Gastroesophageal sphincter (tissue), 4 donors: ENCODE data around the gene DDX10. TPM values are rescaled to one million over a fixed set of nuclear protein-coding genes. Genes with fewer than 3 reads are reported as not detected.
"Not testable (repeated sequence)": the region's sequence is repeated elsewhere in the genome, so short reads cannot be mapped to it uniquely, and the experiment has no call there.

Source experiments
- ATAC-seq: fragments of 150-250 bp; one replicate; pipeline ENCODE4 v1.9.1; 2016; ENCODE audit warnings: mild to moderate bottlenecking, moderate library complexity
- H3K27ac ChIP-seq, 4 donors: fragments of 200-600 bp; sonication (generic) in 3 of 4; 1 replicate in 3 of 4; 2 replicates in 1 of 4; pipeline ENCODE4 v1.5.1; 2016 to 2019
- H3K27me3 ChIP-seq: fragments of 200-600 bp; sonication (generic); one replicate; pipeline ENCODE4 v1.5.1; 2019
- H3K36me3 ChIP-seq, 2 donors: fragments of 200-600 bp; sonication (generic); one replicate each; pipeline ENCODE4 v1.5.1; 2019; ENCODE audit warnings: control low read depth in 1 of 2
- H3K4me1 ChIP-seq, 3 donors: fragments of 200-600 bp; sonication (generic); 1 replicate in 2 of 3; 2 replicates in 1 of 3; pipeline ENCODE4 v1.5.1; 2016 to 2019; ENCODE audit warnings: control low read depth in 2 of 3
- H3K4me3 ChIP-seq, 2 donors: fragments of 200-600 bp; sonication (generic); one replicate each; pipeline ENCODE4 v1.5.1; 2019; ENCODE audit warnings: mild to moderate bottlenecking in 1 of 2, moderate library complexity in 1 of 2
- H3K9me3 ChIP-seq, 3 donors: fragments of 200-600 bp; sonication (generic); one replicate each; pipeline ENCODE4 v1.5.1; 2017 to 2019; ENCODE audit warnings: control low read depth in 2 of 3
- CTCF ChIP-seq, 4 experiments: fragments of 200-600 bp in 2 of 4; fragments of 450-650 bp in 2 of 4; sonication (generic) in 1 of 4; IDR thresholded peaks; one replicate each; pipeline ENCODE4 v1.5.1; 2017 to 2019; ENCODE audit warnings: antibody characterized with exemption in 4 of 4, mild to moderate bottlenecking in 2 of 4, moderate library complexity in 2 of 4
- EP300 ChIP-seq: sonication (generic); formaldehyde crosslinking; IDR thresholded peaks from one replicate; pipeline ENCODE4 v1.6.1; 2017; ENCODE audit warnings: antibody characterized with exemption, mild to moderate bottlenecking
- POLR2A ChIP-seq, 2 donors: fragments of 450-650 bp; IDR thresholded peaks; one replicate each; pipeline ENCODE4 v1.6.1; 2017; ENCODE audit warnings: antibody characterized with exemption in 2 of 2, mild to moderate bottlenecking in 2 of 2, moderate library complexity in 1 of 2
- POLR2AphosphoS5 ChIP-seq: sonication (generic); formaldehyde crosslinking; IDR thresholded peaks from one replicate; pipeline ENCODE4 v1.6.1; 2017; ENCODE audit warnings: antibody characterized with exemption
- WGBS, 2 donors: methylation state at CpG; one replicate each; pipeline ENCODE4 v1.1.5; 2018; ENCODE audit warnings: low coverage in 1 of 2; 5-methylcytosine and 5-hydroxymethylcytosine counted together
- total RNA-seq, 4 donors: library from RNA; depleted of rRNA; stranded (reverse); fragments of >200 nt; gene quantifications; one replicate each; pipeline ENCODE4 v1.1.0, GENCODE V29; 2016

DDX10 gene
- total RNA-seq, 4 donors from 2014 or later = 16.3 to 44.8 (median 22.5) TPM

DNA sequence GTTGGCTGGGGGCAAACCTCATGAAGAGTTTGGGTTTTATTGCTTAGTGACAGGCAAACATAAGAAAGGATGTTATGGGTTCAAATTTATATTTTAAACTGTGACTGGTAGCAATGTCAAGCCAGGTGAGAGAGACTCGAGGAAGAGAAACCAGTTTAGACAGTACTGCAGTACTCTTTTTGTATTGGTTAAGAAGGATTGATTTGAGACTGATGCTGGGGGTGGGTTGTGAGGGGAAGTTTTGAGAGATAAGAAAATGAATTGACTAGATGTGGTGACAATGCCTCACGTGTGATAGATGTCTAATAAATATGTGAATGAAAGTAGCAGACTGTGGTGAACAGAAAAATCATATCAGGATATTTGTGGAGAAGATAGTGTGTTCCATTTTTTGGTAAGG lies 142.4 kb downstream of the DDX10 start:
- Histone ChIP-seq H3K9me3 (no peaks in the 10 kb centered on the region), H3K4me1 (no peaks in the 10 kb centered on the region), H3K27me3 (no peaks in the 10 kb centered on the region), H3K36me3 (no peaks in the 10 kb centered on the region), H3K27ac (no peak overlapping the region), H3K4me3 (no peak overlapping the region)
- TF ChIP-seq POLR2A (IDR thresholded peaks at IDR 0.05) (no peak), CTCF (IDR thresholded peaks at IDR 0.05) (no peak), EP300 (no peak), POLR2AphosphoS5 (no peak)
- WGBS, 2 donors = 83 to 88% methylated on average over 2 of the region's 2 CpGs
- no peak for ATAC-seq

- H3K36me3 ChIP-seq = no peaks in the 10 kb centered on the region
- no peaks in the 10 kb centered on the region for H3K4me1 ChIP-seq
- ATAC-seq = no peak
- TF ChIP-seq EP300 (no peak), CTCF (IDR thresholded peaks at IDR 0.05) (no peak), POLR2AphosphoS5 (no peak), POLR2A (IDR thresholded peaks at IDR 0.05) (no peak)
- no peaks in the 10 kb centered on the region for H3K27me3 ChIP-seq
- H3K27ac ChIP-seq = no peak overlapping the region
- no peaks in the 10 kb centered on the region for H3K9me3 ChIP-seq
- WGBS, 2 donors = 73 to 75% methylated on average over 2 of the region's 2 CpGs
- H3K4me3 ChIP-seq = no peak overlapping the region
These were observed 148.2 kb downstream of the DDX10 start for GRCh38 chr11:108813086-108813485.

- no peaks in the 10 kb centered on the region for H3K36me3 ChIP-seq
- no peaks in the 10 kb centered on the region for H3K4me1 ChIP-seq
- no peak for ATAC-seq
- H3K27ac ChIP-seq = no peak overlapping the region
- H3K9me3 ChIP-seq = no peaks in the 10 kb centered on the region
- no peak for TF ChIP-seq POLR2AphosphoS5
- no peak for TF ChIP-seq EP300
- TF ChIP-seq POLR2A (IDR thresholded peaks at IDR 0.05) = no peak
- no peak for TF ChIP-seq CTCF (IDR thresholded peaks at IDR 0.05)
- 92 to 93% methylated on average over 5 of the region's 5 CpGs for WGBS, 2 donors
- H3K4me3 ChIP-seq = no peak overlapping the region
- H3K27me3 ChIP-seq = no peaks in the 10 kb centered on the region
These were observed 153.1 kb downstream of the DDX10 start for GRCh38 chr11:108817976-108818375.

DNA sequence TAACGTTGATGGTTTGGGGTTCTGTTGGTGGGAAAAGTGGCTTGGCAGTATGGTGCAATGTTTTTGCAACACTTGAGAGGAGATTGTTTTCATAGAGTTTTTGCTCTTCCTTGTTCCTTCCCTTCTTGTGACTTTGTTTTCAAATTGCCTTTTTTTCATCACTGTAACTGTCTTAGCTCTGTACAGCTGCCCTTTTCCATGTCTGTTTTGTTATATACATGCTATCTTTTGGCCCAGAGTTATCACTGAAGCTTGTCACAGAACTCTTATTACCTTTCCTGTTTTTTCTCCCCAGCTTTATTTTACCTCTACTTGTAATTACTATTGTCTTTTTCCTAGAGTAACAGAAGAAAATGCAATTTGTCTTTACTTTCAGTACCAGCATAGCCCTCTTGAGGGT lies 154.1 kb downstream of the DDX10 start:
- no peaks in the 10 kb centered on the region for H3K4me1 ChIP-seq
- 78 to 80% methylated on average over 1 of the region's 1 CpG for WGBS, 2 donors
- ATAC-seq = no peak
- H3K27ac ChIP-seq = no peak overlapping the region
- no peaks in the 10 kb centered on the region for H3K36me3 ChIP-seq
- H3K4me3 ChIP-seq = no peak overlapping the region
- H3K27me3 ChIP-seq = no peaks in the 10 kb centered on the region
- no peaks in the 10 kb centered on the region for H3K9me3 ChIP-seq
- TF ChIP-seq POLR2A (IDR thresholded peaks at IDR 0.05) = no peak
- TF ChIP-seq EP300 = no peak
- TF ChIP-seq POLR2AphosphoS5 = no peak
- no peak for TF ChIP-seq CTCF (IDR thresholded peaks at IDR 0.05)

GRCh38 chr11:108819957-108820356 lies 155.1 kb downstream of the DDX10 start:
- ATAC-seq = no peak

DNA sequence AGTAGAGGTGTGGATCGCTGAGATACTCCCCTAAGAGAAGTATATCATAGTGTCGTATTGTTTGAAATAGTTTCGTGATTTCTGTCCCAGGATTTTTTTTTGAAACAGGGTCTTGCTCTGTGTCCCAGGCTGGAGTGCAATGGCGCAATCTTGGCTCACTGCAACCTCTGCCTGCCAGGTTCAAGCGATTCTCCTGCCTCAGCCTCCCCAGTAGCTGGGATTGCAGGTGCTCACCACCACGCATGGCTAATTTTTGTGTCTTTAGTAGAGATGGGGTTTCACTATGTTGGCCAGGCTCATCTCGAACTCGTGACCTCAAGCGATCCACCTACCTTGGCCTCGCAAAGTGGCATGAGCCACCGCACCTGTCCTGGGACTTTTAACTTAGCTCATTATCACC lies 159.1 kb downstream of the DDX10 start:
- WGBS, 2 donors = 94 to 98% methylated on average over 6 to 11 of the region's 11 CpGs
- not testable (repeated sequence) for H3K27ac ChIP-seq, H3K27me3 ChIP-seq, H3K4me3 ChIP-seq, H3K4me1 ChIP-seq, ATAC-seq, H3K9me3 ChIP-seq, H3K36me3 ChIP-seq

More at GRCh38 chr11:108819957-108820356, 155.1 kb downstream of the DDX10 start:
- no peaks in the 10 kb centered on the region for H3K4me1 ChIP-seq
- H3K36me3 ChIP-seq = no peaks in the 10 kb centered on the region
- no peaks in the 10 kb centered on the region for H3K27me3 ChIP-seq
- no peak overlapping the region for H3K27ac ChIP-seq
- H3K9me3 ChIP-seq = no peaks in the 10 kb centered on the region
- TF ChIP-seq POLR2A (IDR thresholded peaks at IDR 0.05) = no peak
- TF ChIP-seq CTCF (IDR thresholded peaks at IDR 0.05) = no peak
- TF ChIP-seq EP300 = no peak
- TF ChIP-seq POLR2AphosphoS5 = no peak
- WGBS, 2 donors = 73 to 94% methylated on average over 2 of the region's 2 CpGs
- no peak overlapping the region for H3K4me3 ChIP-seq
